SK-N-SH (cell line): ENCODE data around the gene LARP4. TPM values are rescaled to one million over a fixed set of nuclear protein-coding genes. Genes with fewer than 3 reads are reported as not detected.

Experiments
- CTCF ChIA-PET: fragments of 300-600, 350-600 bp; formaldehyde crosslinking; extraction: SDS; loops from one replicate; lab custom pipeline; 2021; lab: Yijun Ruan, JAX
- POLR2A ChIA-PET: fragments of 350-600 bp; sonication (Branson Sonifier 250); formaldehyde crosslinking; extraction: SDS; loops from one replicate; lab custom pipeline; 2020; ENCODE audit warnings: antibody characterized with exemption, inconsistent platforms; lab: Yijun Ruan, JAX
- DNase-seq: peaks from one replicate; pipeline ENCODE4 v3.0.0; 2012
- H2AFZ ChIP-seq: fragments of 200-600 bp; sonication (generic); 2 replicates; pipeline ENCODE4 v1.8.1; 2016; ENCODE audit warnings: antibody characterized with exemption, mild to moderate bottlenecking, low read depth
- H3F3A ChIP-seq: fragments of 200-600 bp; sonication (generic); replicated peaks from 2 replicates; pipeline ENCODE3; 2016; ENCODE audit warnings: antibody characterized with exemption, mild to moderate bottlenecking; ENCODE audit not compliant: insufficient read depth
- H3K27ac ChIP-seq, 2 experiments: fragments of 200-500 bp in 1 of 2; fragments of 200-600 bp in 1 of 2; sonication (Bioruptor generic) in 1 of 2; sonication (generic), shearing (Covaris generic) in 1 of 2; 2 replicates each; pipeline versions ENCODE4 v1.5.1 to v1.6.1; 2014 to 2016; ENCODE audit warnings: low read depth in 2 of 2, inconsistent platforms in 1 of 2, low read length in 1 of 2, mild to moderate bottlenecking in 1 of 2, mixed read lengths in 1 of 2
- H3K27me3 ChIP-seq: fragments of 200-600 bp; sonication (generic), shearing (Covaris generic); 2 replicates; pipeline ENCODE4 v1.6.1; 2016; ENCODE audit warnings: mixed run types; ENCODE audit not compliant: insufficient read depth
- H3K36me3 ChIP-seq, 2 experiments: fragments of 200-500 bp in 1 of 2; fragments of 200-600 bp in 1 of 2; sonication (Bioruptor generic) in 1 of 2; sonication (generic) in 1 of 2; replicated peaks in 1 of 2; 2 replicates each; pipeline versions ENCODE3 to v1.5.1; 2014 to 2016; ENCODE audit warnings: low read length in 1 of 2, mild to moderate bottlenecking in 1 of 2; ENCODE audit not compliant: insufficient read depth in 2 of 2, control insufficient read depth in 1 of 2
- H3K4me1 ChIP-seq, 2 experiments: fragments of 200-500 bp in 1 of 2; fragments of 200-600 bp in 1 of 2; sonication (Bioruptor generic) in 1 of 2; sonication (generic), shearing (Covaris generic) in 1 of 2; 2 replicates each; pipeline versions ENCODE4 v1.5.1 to v1.6.1; 2014 to 2016; ENCODE audit warnings: low read depth in 1 of 2, low read length in 1 of 2, mixed run types in 1 of 2; ENCODE audit not compliant: insufficient read depth in 2 of 2, control insufficient read depth in 1 of 2
- H3K4me2 ChIP-seq: fragments of 200-600 bp; sonication (generic), shearing (Covaris generic); 2 replicates; pipeline ENCODE4 v1.6.1; 2017; ENCODE audit warnings: mixed run types
- H3K4me3 ChIP-seq, 2 experiments: fragments of 200-500 bp in 1 of 2; fragments of 200-600 bp in 1 of 2; sonication (Bioruptor generic) in 1 of 2; sonication (generic), shearing (Covaris generic) in 1 of 2; 2 replicates each; pipeline versions ENCODE4 v1.5.1 to v1.8.1; 2014 to 2016; ENCODE audit warnings: low read depth in 2 of 2, inconsistent platforms in 1 of 2, low read length in 1 of 2, mild to moderate bottlenecking in 1 of 2, mixed read lengths in 1 of 2, moderate library complexity in 1 of 2
- H3K79me2 ChIP-seq: fragments of 200-600 bp; sonication (generic); 2 replicates; pipeline ENCODE4 v1.8.1; 2017; ENCODE audit warnings: mild to moderate bottlenecking; ENCODE audit not compliant: insufficient read depth
- H3K9ac ChIP-seq: fragments of 200-600 bp; sonication (generic); 2 replicates; pipeline ENCODE4 v1.6.1; 2017; ENCODE audit warnings: mixed run types
- H3K9me2 ChIP-seq: fragments of 200-600 bp; sonication (generic); 2 replicates; pipeline ENCODE4 v1.6.1; 2017; ENCODE audit warnings: mixed run types
- H3K9me3 ChIP-seq: fragments of 200-600 bp; sonication (generic); 2 replicates; pipeline ENCODE4 v1.6.1; 2017; ENCODE audit warnings: mixed run types, mild to moderate bottlenecking, moderate library complexity
- H4K20me1 ChIP-seq: fragments of 200-600 bp; sonication (generic); 2 replicates; pipeline ENCODE4 v1.6.1; 2017; ENCODE audit warnings: mild to moderate bottlenecking, mixed run types; ENCODE audit not compliant: insufficient read depth
- CHD2 ChIP-seq: fragments of 150-350 bp; IDR thresholded peaks from 2 replicates; pipeline ENCODE4 v1.6.1; 2018; ENCODE audit warnings: low read length; ENCODE audit not compliant: partially characterized antibody
- EP300 ChIP-seq, 2 experiments: IDR thresholded peaks; 2 replicates each; pipeline versions ENCODE4 v1.4.0 to v1.6.1; 2012; ENCODE audit warnings: borderline replicate concordance in 1 of 2, low read depth in 1 of 2, low read length in 1 of 2
- FOSL2 ChIP-seq: IDR thresholded peaks from 2 replicates; pipeline ENCODE4 v1.4.0; 2012; ENCODE audit warnings: low read depth, mild to moderate bottlenecking, moderate library complexity, borderline replicate concordance
- FOXJ3 ChIP-seq: sonication (generic); formaldehyde crosslinking; IDR thresholded peaks from 2 replicates; pipeline ENCODE4 v1.5.1; 2020; ENCODE audit warnings: mild to moderate bottlenecking, missing genetic modification reagents
- GABPA ChIP-seq: IDR thresholded peaks from 2 replicates; pipeline ENCODE4 v1.4.0; 2012; ENCODE audit warnings: low read depth, mild to moderate bottlenecking
- NFIC ChIP-seq: IDR thresholded peaks from 2 replicates; pipeline ENCODE4 v1.4.0; 2012; ENCODE audit warnings: borderline replicate concordance
- POLR2AphosphoS5 ChIP-seq: IDR thresholded peaks from 2 replicates; pipeline ENCODE4 v1.6.1; 2012; ENCODE audit warnings: low read depth, low read length
- RCOR1 ChIP-seq: fragments of 150-350 bp; IDR thresholded peaks from 2 replicates; pipeline ENCODE4 v1.6.1; 2017; ENCODE audit warnings: antibody characterized with exemption, low read length
- SIN3A ChIP-seq: IDR thresholded peaks from 2 replicates; pipeline ENCODE4 v1.6.1; 2012; ENCODE audit warnings: low read depth, mild to moderate bottlenecking, low read length, moderate library complexity, borderline replicate concordance
- SMC3 ChIP-seq: IDR thresholded peaks from 2 replicates; pipeline ENCODE4 v1.6.1; 2012; ENCODE audit warnings: low read depth, low read length, improper control_type of control experiment
- TCF12 ChIP-seq: IDR thresholded peaks from 2 replicates; pipeline ENCODE4 v1.4.0; 2012
- TEAD4 ChIP-seq: IDR thresholded peaks from 2 replicates; pipeline ENCODE4 v1.4.0; 2012; ENCODE audit warnings: mild to moderate bottlenecking, borderline replicate concordance; ENCODE audit not compliant: insufficient read depth
- USF2 ChIP-seq: fragments of 150-350 bp; IDR thresholded peaks from 2 replicates; pipeline ENCODE4 v1.6.1; 2017; ENCODE audit warnings: antibody characterized with exemption, low read length, low read depth, borderline replicate concordance
- WGBS: methylation state at CpG from one replicate; pipeline ENCODE4 v1.1.6; 2017; ENCODE audit warnings: low lambda C conversion rate; 5-methylcytosine and 5-hydroxymethylcytosine counted together
- polyA plus RNA-seq, 3 experiments: library from polyadenylated mRNA; depleted of rRNA; stranded (reverse); fragments of >200 nt; gene quantifications; 2 replicates each; pipeline ENCODE4 v1.2.3, GENCODE V29; 2012
- TF ChIP-seq, protein P1 (sequence below): IDR thresholded peaks from 2 replicates; pipeline ENCODE4; 2012
- TF ChIP-seq, protein P2 (sequence below): IDR thresholded peaks from 2 replicates; pipeline ENCODE4 v1.4.0; 2012; ENCODE audit warnings: low read depth
- TF ChIP-seq, protein P3 (sequence below): IDR thresholded peaks from 2 replicates; pipeline ENCODE4 v1.4.0; 2012; ENCODE audit warnings: low read depth, borderline replicate concordance
- TF ChIP-seq, protein P4 (sequence below): fragments of 150-350 bp; IDR thresholded peaks from 2 replicates; pipeline ENCODE4 v1.6.1; 2016; ENCODE audit warnings: mild to moderate bottlenecking, low read depth, low read length
- TF ChIP-seq, protein P5 (sequence below): IDR thresholded peaks from 2 replicates; pipeline ENCODE4 v1.4.0; 2012; ENCODE audit warnings: low read depth, borderline replicate concordance
- TF ChIP-seq, protein P6 (sequence below): fragments of 200-600 bp; sonication (generic); IDR thresholded peaks from 2 replicates; pipeline ENCODE4 v1.6.1; 2017; ENCODE audit warnings: antibody characterized with exemption, mild to moderate bottlenecking, moderate library complexity

Gene LARP4
- polyA plus RNA-seq, 1 of the 3 experiments (the other 2 are of a cell fraction) = 10.8 TPM

GRCh38 chr12:50403001-50403440 lies 2.3 kb downstream of the LARP4 start:
- Histone ChIP-seq H3K36me3 (peaks cover 0 to 2% of the 10 kb centered on the region in 2 experiments), H4K20me1 (peaks cover 47% of the 10 kb centered on the region), H3F3A (peaks cover 25% of the 10 kb centered on the region), H3K4me1 (peaks cover 0 to 4% of the 10 kb centered on the region in 2 experiments; a peak in 3 of 4 replicates), H3K9me2 (no peaks in the 10 kb centered on the region), H2AFZ (no peak overlapping the region), H3K27me3 (no peaks in the 10 kb centered on the region), H3K79me2 (peaks cover 71% of the 10 kb centered on the region), H3K9ac (peak overlapping the region; percentile 82), H3K4me2 (peak overlapping the region; percentile 75), H3K4me3 (peak overlapping the region; percentile 86 to 88; a peak in 2 of 4 replicates), H3K27ac (peak overlapping the region in 1 of 2 experiments; percentile 92; a peak in 1 of 4 replicates), H3K9me3 (no peaks in the 10 kb centered on the region)
- no peak for DNase-seq
- CTCF ChIA-PET = interaction anchor here (1.0 kb wide), 1 partner anchor 101 kb away, joined by 3 read pairs; no protein-coding TSS in a partner anchor
- WGBS = 53% methylated on average over 3 of the region's 3 CpGs
- POLR2A ChIA-PET = no interaction called here
- TF ChIP-seq, protein P1, sequence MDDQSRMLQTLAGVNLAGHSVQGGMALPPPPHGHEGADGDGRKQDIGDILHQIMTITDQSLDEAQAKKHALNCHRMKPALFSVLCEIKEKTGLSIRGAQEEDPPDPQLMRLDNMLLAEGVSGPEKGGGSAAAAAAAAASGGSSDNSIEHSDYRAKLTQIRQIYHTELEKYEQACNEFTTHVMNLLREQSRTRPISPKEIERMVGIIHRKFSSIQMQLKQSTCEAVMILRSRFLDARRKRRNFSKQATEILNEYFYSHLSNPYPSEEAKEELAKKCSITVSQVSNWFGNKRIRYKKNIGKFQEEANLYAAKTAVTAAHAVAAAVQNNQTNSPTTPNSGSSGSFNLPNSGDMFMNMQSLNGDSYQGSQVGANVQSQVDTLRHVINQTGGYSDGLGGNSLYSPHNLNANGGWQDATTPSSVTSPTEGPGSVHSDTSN = no peak
- no peak for TF ChIP-seq SMC3
- TF ChIP-seq, protein P2, sequence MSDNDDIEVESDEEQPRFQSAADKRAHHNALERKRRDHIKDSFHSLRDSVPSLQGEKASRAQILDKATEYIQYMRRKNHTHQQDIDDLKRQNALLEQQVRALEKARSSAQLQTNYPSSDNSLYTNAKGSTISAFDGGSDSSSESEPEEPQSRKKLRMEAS = no peak
- TF ChIP-seq, protein P3, sequence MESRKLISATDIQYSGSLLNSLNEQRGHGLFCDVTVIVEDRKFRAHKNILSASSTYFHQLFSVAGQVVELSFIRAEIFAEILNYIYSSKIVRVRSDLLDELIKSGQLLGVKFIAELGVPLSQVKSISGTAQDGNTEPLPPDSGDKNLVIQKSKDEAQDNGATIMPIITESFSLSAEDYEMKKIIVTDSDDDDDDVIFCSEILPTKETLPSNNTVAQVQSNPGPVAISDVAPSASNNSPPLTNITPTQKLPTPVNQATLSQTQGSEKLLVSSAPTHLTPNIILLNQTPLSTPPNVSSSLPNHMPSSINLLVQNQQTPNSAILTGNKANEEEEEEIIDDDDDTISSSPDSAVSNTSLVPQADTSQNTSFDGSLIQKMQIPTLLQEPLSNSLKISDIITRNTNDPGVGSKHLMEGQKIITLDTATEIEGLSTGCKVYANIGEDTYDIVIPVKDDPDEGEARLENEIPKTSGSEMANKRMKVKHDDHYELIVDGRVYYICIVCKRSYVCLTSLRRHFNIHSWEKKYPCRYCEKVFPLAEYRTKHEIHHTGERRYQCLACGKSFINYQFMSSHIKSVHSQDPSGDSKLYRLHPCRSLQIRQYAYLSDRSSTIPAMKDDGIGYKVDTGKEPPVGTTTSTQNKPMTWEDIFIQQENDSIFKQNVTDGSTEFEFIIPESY = no peak
- no peak for TF ChIP-seq USF2
- no peak for TF ChIP-seq RCOR1
- no peak for TF ChIP-seq TEAD4
- no peak for TF ChIP-seq POLR2AphosphoS5
- TF ChIP-seq, protein P4, sequence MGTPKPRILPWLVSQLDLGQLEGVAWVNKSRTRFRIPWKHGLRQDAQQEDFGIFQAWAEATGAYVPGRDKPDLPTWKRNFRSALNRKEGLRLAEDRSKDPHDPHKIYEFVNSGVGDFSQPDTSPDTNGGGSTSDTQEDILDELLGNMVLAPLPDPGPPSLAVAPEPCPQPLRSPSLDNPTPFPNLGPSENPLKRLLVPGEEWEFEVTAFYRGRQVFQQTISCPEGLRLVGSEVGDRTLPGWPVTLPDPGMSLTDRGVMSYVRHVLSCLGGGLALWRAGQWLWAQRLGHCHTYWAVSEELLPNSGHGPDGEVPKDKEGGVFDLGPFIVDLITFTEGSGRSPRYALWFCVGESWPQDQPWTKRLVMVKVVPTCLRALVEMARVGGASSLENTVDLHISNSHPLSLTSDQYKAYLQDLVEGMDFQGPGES = no peak
- no peak for TF ChIP-seq TCF12
- no peak for TF ChIP-seq SIN3A
- TF ChIP-seq FOSL2 = no peak
- no peak for TF ChIP-seq NFIC
- TF ChIP-seq EP300 (IDR thresholded peaks at IDR 0.05; ENCODE audit: borderline replicate concordance in 1 of 2, low read depth in 1 of 2, low read length in 1 of 2) = no peak
- no peak for TF ChIP-seq CHD2
- no peak for TF ChIP-seq FOXJ3 (CRISPR knock-in tag)
- TF ChIP-seq, protein P5, sequence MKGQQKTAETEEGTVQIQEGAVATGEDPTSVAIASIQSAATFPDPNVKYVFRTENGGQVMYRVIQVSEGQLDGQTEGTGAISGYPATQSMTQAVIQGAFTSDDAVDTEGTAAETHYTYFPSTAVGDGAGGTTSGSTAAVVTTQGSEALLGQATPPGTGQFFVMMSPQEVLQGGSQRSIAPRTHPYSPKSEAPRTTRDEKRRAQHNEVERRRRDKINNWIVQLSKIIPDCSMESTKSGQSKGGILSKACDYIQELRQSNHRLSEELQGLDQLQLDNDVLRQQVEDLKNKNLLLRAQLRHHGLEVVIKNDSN = no peak
- TF ChIP-seq, protein P6, sequence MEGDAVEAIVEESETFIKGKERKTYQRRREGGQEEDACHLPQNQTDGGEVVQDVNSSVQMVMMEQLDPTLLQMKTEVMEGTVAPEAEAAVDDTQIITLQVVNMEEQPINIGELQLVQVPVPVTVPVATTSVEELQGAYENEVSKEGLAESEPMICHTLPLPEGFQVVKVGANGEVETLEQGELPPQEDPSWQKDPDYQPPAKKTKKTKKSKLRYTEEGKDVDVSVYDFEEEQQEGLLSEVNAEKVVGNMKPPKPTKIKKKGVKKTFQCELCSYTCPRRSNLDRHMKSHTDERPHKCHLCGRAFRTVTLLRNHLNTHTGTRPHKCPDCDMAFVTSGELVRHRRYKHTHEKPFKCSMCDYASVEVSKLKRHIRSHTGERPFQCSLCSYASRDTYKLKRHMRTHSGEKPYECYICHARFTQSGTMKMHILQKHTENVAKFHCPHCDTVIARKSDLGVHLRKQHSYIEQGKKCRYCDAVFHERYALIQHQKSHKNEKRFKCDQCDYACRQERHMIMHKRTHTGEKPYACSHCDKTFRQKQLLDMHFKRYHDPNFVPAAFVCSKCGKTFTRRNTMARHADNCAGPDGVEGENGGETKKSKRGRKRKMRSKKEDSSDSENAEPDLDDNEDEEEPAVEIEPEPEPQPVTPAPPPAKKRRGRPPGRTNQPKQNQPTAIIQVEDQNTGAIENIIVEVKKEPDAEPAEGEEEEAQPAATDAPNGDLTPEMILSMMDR = no peak
- TF ChIP-seq GABPA = no peak
